GM19043 (cell line): ENCODE data around the gene MARK1.
A peak's percentile ranks its signal among the peaks of the same experiment; 100 is the strongest.
"Not testable (repeated sequence)": the region's sequence is repeated elsewhere in the genome, so short reads cannot be mapped to it uniquely, and the experiment has no call there.

Source experiments
- ATAC-seq: cut with Tn5 transposase; IDR thresholded peaks from one replicate; pipeline ENCODE4 v1.9.1; 2021; ENCODE audit warnings: low read depth; ENCODE audit not compliant: unreplicated experiment

Gene MARK1

DNA sequence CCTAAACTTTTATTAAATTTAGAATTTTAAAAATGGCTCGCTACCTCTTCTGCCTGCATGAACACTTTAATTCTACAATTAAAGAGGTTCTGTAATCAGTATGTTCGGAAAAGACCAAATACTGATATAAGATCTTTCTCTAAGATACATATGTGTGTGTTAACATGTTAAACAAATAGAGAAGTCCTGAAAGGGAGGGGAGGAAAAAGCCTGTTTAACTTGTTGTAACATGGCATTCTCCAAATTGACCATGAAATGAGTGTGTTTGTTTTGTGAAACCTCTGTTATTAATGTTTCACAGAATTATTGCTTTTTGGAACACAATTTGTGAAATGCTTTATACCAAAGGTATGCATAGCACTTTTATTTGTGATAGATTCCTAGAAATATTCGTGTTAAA, 77.0 kb downstream of the MARK1 start:
- ATAC-seq, result no peak

DNA sequence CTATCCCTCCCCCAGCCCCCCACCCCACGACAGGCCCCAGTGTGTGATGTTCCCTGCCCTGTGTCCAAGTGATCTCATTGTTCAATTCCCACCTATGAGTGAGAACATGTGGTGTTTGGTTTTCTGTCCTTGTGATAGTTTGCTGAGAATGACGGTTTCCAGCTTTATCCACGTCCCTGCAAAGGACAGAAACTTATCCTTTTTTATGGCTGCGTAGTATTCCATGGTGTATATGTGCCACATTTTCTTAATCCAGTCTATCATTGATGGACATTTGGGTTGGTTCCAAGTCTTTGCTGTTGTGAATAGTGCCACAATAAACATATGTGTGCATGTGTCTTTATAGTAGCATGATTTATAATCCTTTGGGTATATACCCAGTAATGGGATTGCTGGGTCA, 77.7 kb downstream of the MARK1 start:
- ATAC-seq, result not testable (repeated sequence)

DNA sequence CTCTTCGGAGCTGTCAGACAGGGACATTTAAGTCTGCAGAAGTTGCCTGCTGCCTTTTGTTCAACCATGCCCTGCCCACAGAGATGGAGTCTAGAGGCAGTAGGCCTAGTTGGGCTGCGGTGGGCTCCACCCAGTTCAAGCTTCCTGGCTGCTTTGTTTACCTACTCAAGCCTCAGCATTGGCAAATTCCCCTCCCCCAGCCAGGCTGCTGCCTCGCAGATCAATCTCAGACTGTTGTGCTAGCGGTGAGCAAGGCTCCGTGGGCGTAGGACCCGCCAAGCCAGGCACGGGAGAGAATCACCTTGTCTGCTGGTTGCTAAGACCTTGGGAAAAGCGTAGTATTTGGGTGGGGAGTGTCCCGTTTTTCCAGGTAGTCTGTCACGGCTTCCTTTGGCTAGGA, 83.2 kb downstream of the MARK1 start:
- not testable (repeated sequence) for ATAC-seq

DNA sequence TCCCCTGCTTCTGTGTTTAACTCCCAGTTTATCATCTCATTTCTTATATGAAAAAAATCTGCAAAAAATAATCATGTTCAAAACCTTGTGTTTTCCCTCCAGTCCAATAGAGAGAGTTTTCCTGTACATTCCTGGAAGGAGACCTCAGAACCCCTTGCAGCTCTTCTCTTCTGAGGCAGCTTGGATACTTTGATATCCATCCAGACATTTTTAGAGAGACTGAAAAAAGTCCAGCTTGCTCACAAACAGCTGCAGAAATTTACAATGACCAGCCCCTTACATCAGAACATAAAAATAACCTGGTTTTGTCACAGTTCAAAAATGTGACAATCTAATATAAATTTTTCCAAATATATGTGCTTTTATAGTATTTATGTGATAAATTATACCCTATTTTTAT, 88.9 kb downstream of the MARK1 start:
- ATAC-seq, result no peak

DNA sequence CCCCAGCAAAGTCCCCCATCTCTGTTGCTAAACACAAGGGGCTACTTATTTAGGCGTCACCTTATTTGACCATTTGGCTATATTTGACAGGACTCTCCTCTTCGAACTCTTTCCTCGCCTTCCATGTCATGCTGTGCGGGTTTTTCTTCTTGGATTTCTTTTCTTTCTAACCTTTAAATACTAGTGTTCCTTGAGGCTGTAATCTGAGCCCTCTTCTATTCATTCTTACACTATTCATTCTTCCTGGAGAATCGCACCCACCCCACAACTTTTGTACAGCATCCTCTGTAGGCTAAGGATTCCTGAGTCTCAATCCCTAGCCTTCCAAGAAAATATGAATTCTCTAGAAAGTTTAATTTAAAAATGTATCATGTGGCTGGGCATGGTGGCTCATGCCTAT, 100.5 kb downstream of the MARK1 start:
- ATAC-seq, result no peak

DNA sequence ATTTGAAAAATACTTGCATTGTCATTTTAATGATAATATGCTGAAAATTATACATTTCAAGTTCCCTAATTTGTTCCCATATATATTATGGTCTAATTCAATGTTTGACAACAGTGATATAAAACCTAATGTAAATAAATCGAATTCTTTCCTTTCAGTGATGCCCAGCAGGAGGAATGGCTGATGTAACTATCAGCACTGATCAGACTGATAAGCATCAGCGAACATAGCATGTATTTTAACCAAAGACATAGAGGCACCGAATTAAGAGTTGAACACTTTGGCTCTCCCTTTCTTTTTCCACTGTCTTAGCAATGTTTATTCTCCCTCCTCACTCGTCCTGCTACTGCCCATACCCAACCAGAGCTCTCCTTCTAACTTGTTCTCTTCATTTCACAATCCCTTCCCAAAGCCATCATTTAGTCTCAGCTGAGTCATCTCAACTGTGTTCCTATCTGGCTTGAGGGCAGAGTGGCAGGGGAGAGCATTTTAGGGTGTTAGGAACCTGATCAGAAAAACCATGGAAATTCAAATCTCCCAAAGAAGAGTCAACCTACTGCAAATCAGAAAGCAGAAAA, 103.4 kb downstream of the MARK1 start:
- ATAC-seq, result no peak

DNA sequence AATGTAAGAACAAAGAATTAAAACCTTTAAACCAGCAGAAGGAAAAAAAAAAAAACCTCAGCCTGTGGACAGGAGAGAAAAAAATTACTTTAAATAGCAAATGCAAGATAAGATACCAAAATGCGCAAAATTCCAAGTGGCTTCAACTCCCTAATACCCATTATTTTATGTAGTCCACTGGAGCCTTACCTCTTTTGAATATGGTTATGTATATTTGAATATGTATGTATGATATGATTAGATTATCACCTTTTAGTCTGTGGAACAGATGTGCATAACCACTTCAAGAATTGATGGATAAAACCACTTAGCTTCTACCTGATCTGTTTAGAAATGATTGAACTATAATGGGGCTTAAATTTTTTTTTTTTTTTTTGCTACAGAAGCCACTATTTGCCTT, 109.8 kb downstream of the MARK1 start:
- ATAC-seq, result no peak

DNA sequence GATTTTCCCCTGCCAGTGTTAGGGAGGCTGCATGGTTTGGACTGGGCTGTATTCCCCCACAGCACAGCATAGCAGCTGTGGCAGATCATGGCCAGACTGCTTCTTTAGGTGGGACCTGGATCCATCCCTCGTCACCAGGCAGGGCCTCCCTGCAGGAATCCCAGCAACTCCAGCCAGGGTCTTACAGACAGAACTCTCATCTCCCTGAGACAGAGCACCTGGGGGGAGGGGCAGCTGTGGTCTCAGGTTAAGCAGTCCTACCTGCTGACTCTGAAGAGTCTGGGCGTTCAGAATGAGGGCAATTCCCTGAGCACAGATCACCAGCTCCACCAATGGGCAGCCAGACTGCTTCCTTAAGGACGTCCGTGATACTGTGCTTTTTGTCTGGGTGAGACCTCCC, 114.3 kb downstream of the MARK1 start:
- ATAC-seq, result no peak

DNA sequence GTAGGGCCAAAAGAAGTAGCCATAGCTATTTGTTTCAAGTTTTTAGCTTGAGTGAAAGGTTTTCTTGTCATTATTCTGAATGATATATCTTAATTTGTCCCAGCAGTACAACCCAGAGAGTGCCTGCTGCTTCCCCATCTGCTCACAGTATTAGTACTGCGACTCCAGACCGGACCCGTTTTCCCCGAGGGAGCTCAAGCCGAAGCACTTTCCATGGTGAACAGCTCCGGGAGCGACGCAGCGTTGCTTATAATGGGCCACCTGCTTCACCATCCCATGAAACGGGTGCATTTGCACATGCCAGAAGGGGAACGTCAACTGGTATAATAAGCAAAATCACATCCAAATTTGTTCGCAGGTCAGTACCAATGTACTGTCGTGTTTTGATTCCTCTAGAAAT, 125.1 kb downstream of the MARK1 start:
- ATAC-seq, result no peak

DNA sequence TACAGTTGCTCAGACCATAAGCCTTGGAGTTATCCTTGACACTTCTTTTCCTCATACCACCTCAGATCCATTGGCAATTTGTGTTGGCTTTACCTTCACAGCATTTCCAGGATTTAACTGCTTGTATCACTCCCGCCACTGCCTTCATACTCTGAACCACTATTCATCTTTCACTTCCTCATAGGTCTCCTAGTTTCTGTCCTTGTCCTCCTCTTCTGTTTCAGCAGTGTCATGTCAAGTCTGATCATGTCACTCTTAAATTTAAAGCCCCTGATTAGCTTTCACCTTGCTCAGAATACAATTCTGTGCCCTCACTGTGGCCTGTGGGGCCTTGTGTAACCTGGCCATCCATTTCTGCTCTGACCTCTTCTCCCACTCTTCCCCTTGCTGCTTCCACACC, 127.6 kb downstream of the MARK1 start:
- ATAC-seq, result peak; percentile 96

DNA sequence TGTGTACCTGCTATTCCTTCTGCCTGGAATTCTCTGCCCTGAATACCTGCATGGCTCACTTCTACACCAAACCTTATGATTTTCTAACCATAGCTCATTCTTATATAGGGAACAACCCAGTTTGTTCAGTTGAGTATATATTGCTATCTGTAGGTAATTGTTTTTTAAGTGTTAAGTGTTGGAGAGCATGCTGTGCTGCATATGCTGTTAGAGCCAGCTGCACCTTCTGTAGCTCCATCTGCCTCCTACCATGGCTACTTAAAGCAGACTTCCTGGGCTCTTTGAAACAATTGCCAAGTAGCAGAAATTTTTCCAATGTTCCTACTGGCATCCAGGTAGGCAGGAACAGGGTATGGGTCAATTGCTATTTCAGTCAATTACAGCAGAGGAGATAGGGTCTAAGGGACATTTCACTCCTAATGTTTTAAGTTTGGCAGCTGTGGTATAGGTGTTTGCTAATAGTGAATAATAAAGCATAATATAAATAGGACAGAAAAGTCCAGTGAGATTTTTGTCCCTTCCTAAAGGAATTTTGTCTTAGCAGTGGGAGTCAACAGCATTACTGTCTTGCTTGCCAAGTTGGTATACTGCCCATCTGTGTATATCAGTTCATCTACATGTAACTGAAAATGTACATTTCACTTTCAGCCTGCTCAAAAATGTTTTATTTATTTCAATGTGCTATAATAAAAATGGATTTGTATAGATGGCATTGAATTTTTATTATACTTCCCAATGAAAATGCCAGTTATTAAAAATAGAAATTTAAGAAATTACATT, 128.2 kb downstream of the MARK1 start:
- ATAC-seq, result peak; percentile 13

DNA sequence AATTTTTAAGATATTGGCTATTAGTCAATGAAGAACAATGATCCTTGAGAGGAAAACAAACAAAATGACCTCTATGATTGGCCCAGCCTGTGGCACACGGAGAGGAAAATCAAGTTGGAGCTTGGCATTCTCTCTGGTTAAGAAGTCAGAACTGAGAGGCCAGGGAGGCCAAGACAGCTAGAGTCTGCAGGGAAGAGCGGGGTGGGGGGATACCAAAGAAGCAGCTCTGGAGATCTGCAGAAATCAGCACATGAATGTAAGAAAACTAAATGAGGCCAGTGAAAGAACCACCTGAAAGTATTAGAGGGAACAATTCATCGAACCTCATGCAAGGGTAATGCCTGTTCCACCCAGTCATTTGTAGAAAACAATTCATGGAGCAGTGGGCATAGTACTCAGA, 138.4 kb downstream of the MARK1 start:
- ATAC-seq, result no peak

DNA sequence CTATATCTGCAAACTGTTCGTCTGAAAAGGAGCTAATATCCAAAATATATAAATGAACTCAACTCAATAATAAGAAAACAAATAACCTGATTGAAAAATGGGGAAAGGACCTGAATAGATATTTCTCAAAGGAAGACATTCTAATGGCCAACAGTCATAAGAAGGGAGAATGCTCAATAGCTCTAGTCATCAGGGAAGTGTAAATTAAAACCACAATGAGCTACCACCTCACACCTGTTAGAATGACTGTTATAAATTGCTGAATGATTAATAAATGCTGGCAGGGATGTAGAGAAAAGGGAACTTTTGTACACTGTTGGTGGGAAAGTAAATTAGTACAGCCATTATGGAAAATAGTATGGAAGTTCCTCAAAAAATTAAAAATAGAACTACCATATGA, 141.1 kb downstream of the MARK1 start:
- no peak for ATAC-seq

DNA sequence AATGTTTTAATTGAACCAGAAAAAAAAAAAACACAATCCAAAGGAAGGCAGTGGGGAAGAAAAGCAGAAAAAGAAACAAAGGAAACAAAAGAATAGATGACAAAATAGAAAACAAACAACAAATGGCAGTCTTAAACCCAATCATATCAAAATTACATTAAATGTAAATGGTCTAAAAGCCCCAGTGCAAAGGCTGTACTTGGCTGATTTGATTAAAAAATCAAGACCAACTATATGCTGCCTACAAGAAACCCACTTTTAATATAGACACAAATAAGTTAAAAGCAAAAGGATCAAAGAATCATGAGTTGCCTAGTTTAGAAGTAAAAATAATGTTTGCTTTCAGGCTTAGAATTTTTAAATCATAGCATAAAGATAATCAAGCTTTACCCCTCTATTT, 142.4 kb downstream of the MARK1 start:
- ATAC-seq, result no peak

DNA sequence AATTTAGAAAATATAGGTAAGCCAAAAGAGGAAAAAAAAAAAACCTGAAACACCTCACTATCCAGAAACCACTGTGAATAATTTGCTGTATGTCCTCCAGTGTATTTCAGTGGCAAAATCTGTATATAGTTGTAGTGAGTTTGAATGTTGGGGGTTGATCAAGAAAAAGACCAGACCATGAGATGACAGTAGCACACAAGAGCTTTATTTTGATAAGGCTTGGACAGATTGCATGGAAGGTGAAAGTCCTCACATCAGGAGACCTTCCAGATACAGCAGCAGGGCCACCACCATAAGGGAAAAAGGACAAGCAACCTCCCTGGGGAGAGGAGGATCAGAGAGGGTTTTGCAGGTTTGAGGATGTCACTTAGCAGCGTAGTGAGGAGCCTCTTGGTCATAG, 146.0 kb downstream of the MARK1 start:
- ATAC-seq, result no peak

DNA sequence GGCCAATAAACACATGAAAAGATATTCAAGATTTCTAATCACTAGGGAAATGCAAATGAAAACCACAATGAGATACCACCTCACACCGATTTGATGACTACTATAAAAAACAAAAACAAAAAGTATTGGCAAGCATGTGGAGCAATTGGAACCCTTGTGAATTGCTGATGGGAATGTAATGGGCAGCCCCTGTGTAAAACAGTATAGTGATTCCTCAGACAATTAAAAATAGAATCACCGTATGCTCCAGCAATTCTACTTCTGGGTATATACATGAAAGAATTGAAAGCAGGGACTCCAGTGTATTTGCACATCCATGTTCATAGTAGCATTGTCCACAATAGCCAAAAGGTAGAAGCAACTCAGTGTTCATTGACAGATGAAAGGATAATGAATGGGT, 149.3 kb downstream of the MARK1 start:
- ATAC-seq, result no peak

DNA sequence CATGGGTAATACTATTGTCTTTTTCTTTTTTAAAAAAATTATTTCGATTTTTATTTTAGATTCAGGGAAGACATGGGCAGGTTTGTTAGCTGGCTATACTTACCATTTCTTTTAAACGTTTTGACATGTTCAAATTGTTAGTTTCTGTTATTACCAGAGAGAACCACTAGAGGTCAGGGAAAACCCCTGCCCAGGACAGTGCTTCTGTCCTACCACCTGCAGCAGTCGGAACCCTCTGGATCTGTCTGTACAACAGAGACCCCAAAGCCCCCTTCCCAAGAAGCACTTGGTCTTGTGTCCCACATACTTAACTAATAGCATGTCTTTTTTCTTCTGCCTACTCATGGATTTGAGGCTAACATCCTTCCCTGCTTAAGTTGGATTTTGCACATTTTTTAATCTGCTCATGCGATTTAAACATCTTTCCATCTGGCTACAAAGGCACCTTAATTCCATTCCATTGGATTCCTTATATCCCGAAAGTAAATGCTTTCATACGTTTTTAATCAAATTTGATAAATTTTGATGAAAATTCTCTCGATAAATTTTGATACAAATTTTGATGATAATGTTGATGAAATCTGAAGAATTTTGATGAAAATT, 152.2 kb downstream of the MARK1 start:
- ATAC-seq, result peak; percentile 93

DNA sequence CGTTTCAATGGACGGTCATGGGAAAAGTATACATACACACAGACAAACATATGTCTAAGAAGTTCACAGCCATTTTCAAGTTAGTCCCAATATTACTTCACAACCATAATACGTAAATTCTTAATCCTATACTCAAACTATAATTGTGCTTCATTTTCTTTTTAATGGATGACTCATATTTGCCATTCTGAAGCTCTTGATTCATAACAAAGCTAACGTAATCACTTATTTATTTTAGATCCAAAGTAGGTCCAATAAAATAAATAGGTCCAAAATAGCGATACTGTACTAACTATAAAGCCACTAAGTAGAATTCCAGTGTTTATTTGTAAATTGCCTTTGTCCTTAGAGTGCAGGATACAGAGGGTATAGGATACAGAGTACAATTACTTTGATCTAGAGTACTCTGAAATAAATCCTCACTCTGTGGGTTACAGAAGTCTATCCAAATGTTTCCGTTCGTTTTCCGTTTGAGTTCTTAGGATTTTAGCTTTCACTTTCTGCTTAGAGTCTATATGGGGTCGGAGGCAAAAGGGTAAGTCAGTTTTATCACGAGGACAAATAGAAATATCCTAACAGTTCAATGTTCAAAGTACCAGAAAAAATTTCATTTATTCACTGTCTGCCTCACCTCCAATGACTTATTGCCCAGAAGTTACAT, 153.4 kb downstream of the MARK1 start:
- no peak for ATAC-seq

DNA sequence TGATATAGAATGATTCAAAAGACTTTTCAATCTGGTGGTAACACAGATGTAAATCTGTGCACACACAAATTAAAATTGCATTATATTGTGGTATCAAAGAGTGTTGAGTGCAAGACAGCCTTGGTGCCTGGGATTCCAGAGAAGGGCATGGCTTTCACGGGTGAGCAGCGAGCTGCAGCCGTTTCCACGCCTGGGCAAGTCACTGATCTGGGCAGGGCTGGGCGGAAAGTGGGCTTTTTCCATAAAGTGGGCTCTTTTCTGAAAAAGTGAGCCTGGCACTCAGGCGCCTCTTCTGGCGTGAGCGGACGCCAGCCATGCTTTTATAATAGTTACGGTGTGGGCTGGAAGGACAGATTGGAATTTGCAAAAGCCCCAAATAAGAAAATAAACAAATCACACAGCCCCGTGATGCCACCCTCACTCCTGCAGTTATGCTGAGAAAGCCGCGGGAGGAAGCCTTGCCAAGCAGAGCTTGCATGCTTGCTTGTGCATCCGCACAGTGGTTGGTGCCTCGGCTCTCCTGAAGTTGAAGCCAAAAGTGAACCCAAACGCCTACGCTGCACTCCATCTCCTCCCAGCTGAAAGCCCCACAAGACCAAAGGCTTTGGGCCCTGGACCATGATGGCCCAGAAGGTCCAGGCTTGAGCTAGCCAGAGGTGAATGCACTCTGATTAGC, 155.1 kb downstream of the MARK1 start:
- ATAC-seq, result no peak

DNA sequence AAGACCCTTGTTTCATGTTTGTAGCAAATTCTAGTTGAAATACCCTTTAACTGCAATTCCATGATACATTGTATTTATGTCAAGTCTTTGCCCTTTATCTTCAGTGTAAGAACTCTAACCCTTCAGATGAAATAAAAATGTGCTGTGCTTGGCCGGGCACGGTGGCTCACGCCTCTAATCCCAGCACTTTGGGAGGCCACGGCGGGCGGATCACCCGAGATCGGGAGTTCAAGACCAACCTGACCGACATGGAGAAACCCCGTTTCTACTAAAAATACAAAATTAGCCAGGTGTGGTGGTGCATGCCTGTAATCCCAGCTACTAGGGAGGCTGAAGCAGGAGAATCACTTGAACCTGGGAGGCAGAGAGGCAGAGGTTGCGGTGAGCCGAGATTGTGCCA, 155.8 kb downstream of the MARK1 start:
- not testable (repeated sequence) for ATAC-seq

DNA sequence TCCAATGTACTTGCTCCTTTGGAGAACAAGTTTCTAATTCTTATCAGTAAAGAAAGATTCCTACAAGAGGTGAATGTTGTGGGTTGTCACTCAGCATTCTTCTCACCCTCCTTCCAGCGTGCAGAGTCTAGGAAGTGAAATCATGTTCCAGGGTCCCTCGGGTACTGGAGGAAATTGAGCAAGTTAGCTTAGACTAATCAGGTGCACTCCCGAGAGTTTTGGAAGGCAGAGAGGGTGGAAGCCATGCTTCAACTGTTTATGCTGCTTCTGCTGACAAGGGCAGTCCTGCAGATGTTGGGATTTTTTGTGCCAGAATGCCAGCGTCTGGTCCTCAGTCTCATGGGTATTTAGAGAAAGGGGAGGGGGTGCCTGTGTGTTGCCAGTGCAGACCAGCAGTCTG, 157.0 kb downstream of the MARK1 start:
- ATAC-seq, result no peak
